ENCODE results near the gene ZSCAN26.

DNA sequence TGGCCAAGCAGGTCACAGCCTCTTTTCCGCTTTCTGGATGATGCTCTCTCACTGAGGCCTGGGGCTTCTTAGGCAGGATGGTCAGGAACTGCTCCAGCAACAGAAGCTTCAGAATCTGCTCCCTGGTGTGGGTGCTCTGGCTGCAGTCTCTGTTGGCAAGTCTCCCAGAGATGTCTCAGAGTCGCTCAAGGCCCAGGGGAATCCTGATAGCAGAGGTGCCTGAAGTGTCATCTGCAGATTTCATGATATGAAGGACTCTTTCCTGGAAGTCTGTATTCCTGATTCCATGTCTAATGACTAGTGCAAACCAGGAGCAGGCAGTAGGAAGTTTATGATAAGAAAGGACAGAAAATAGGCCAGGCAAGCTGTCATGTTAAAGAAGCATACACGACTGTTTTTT is 48.7 kb downstream of the ZSCAN26 start:
- TF ChIP-seq, protein P1, sequence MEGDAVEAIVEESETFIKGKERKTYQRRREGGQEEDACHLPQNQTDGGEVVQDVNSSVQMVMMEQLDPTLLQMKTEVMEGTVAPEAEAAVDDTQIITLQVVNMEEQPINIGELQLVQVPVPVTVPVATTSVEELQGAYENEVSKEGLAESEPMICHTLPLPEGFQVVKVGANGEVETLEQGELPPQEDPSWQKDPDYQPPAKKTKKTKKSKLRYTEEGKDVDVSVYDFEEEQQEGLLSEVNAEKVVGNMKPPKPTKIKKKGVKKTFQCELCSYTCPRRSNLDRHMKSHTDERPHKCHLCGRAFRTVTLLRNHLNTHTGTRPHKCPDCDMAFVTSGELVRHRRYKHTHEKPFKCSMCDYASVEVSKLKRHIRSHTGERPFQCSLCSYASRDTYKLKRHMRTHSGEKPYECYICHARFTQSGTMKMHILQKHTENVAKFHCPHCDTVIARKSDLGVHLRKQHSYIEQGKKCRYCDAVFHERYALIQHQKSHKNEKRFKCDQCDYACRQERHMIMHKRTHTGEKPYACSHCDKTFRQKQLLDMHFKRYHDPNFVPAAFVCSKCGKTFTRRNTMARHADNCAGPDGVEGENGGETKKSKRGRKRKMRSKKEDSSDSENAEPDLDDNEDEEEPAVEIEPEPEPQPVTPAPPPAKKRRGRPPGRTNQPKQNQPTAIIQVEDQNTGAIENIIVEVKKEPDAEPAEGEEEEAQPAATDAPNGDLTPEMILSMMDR (IDR thresholded peaks at IDR 0.05): no peak
- no peak for TF ChIP-seq POLR2A (IDR thresholded peaks at IDR 0.05)

All from lower leg skin (tissue), 3 donors.